AG09309 (cell line): ENCODE data around the gene ZNF473.

Experiments
- DNase-seq: peaks from one replicate; pipeline ENCODE4 v3.0.0-alpha.2; 2010; ENCODE audit warnings: low read depth
- H3K4me3 ChIP-seq: 2 replicates; pipeline ENCODE4 v1.5.1; 2011; ENCODE audit warnings: mild to moderate bottlenecking, low read depth, low read length, moderate library complexity; ENCODE audit not compliant: control insufficient read depth
- CTCF ChIP-seq: IDR thresholded peaks from 2 replicates; pipeline ENCODE4 v1.5.1; 2011; ENCODE audit warnings: mild to moderate bottlenecking, low read depth, low read length, inconsistent platforms; ENCODE audit not compliant: insufficient read depth, control insufficient read depth; ENCODE audit errors: missing control alignments

ZNF473 gene

DNA sequence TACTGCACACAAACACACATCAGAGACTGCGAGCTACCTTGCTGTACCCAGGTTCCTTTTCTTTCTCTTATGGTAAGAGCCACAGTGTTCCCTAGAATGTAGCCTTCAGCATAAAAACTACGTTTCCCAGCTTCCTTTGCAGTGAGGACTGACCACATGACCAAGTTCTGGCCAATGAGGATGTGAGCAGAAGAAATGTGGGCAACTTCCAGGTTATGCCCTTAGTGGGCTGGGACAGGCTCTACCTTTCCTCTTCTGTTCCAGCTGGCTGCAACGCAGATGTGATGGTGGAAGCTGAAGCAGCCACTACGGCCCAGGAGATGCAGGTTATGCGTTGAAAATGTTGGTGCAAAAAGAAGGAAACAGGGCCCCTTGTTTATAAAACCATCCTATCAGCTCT is 28.1 kb upstream of the ZNF473 start:
- H3K4me3 ChIP-seq = no peak overlapping the region
- DNase-seq = no peak
- TF ChIP-seq CTCF = no peak

- no peak overlapping the region for H3K4me3 ChIP-seq
- no peak for TF ChIP-seq CTCF
- DNase-seq = no peak
These were observed 26.3 kb upstream of the ZNF473 start for GRCh38 chr19:49999371-50000010.

GRCh38 chr19:50000038-50000840 is 25.6 kb upstream of the ZNF473 start:
- no peak overlapping the region for H3K4me3 ChIP-seq
- DNase-seq = no peak
- no peak for TF ChIP-seq CTCF

DNA sequence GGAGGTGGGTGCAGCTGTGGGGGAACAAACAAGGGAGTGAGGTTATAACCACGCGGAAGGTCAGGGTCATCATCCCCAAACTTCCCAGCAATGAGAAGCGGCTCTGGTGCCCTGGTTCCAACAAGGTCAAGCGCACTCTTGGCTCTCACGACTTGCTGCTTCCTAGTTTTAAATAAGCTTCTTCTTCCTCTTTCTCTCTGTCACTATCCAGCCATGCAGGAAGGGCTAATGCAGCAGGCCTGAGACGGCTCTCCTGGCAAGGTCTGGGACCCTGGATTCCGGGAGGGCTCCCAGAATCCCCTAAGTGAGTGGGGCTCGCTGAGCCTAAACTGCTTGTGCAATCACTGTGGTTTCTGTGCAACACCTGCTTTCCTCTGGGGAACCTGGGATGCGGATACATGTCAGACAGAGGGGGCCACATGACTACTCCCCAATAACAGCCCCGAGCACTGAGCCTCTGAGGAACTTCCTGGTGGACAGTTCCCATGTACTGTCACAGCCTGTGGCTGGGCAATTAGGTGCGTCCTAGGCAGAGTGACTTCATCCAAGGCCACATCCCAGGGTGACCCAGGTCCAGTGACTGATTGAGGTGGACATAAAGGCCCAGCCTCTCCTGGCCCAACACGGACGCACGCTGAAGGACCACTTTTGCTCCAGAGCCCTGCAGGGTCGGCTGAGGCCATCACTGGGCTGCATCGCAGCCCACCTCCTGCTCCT is 24.8 kb upstream of the ZNF473 start:
- H3K4me3 ChIP-seq = no peak overlapping the region
- TF ChIP-seq CTCF = no peak
- no peak for DNase-seq

DNA sequence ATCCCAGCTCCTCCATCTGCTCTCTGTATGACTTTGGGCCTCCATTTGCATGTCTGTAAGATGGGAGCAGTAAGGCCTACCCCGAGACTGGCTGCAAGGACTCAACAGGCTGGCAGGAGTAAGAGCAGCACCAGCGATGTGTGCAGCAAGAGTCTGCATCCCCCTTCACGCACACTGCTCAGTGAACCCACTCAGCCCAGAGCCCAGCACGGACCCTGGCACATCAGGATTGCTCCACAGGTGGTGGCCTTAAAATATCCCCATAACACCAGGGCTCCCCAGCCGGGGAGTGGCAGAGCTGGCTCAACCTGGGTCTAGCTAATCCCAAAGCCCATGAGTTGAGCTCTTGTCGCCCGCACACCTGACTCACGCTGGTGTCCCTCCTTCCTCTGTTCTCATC is 24.0 kb upstream of the ZNF473 start:
- no peak overlapping the region for H3K4me3 ChIP-seq
- DNase-seq = no peak
- no peak for TF ChIP-seq CTCF

GRCh38 chr19:50002386-50002960 is 23.3 kb upstream of the ZNF473 start:
- DNase-seq = no peak
- TF ChIP-seq CTCF = no peak
- no peak overlapping the region for H3K4me3 ChIP-seq
